SKM-1 (cell line): Measurements from ENCODE around the gene CCER1.
"Not testable (repeated sequence)": the region's sequence is repeated elsewhere in the genome, so short reads cannot be mapped to it uniquely, and the experiment has no call there.

Source experiments
- DNase-seq: peaks from one replicate; lab custom pipeline; 2025; ENCODE audit not compliant: unreplicated experiment; lab: John Stamatoyannopoulos, UW

CCER1 gene

DNA sequence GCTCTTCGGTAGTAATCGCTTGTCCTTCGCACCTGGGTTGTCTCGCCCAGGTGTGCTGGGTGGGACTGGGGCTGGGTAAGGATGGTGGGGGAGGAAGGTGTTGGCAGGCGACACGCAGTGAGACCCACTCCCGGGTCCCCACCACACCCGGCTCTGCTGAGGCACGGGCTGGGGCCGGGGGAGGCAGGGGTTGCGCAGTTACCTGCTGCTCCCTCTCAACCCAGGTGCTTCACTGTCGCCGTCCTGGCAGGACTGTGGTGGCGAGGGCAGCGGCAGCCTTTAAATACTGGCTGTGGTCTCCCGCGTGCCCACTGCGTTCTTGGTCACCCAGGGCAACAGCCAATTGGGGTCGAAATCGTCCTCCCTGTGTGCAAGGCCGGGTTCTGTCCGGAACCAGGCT, at the start of gene CCER1:
TSS of gene CCER1 (minus strand) at position 256 of the 400 bp plus-strand sequence. CDS start 434 bp downstream, outside the sequence.
- no peak for DNase-seq

DNA sequence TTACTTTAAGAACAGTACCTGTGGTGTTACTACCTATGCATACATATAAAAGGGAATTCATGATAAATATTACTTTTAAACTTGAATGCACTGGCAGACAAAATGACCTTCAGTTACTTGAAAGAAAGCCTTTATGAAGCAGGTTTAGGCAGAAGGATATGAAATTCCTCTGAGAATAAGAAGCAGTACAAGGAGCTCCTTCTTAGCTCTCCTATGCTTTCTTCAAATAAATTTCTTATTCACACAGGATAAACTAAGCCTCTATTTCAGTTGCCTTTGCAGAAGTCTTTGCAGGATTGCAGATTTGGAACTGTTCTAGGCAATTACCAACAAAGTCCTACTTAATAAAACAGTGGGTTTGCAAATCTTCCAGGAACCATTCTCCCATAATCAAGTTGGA, 48.8 kb upstream of the CCER1 start:
- DNase-seq, result no peak

- no peak for DNase-seq
These were observed 46.3 kb upstream of the CCER1 start for GRCh38 chr12:91001306-91001705.

DNA sequence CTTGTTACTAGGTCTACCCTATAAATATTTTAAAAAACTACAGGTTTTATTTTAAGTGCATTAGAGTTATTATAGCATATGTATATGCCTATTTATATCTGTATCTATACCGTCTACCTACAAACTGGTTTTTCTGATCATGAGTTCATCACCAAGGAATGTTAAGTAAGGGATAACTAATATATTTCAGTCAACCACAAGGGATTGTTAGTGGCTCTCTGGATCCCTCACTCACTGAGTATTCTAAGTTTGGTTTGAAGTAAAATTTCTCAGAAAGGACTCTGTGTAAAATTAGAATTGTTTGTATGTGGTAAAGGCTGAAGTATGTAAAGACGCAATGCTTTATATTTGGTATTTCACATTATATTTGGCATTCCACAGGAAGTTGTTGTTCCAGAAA, 45.0 kb upstream of the CCER1 start:
- no peak for DNase-seq

- no peak for DNase-seq
These were observed 44.6 kb upstream of the CCER1 start for GRCh38 chr12:90999527-90999926.

GRCh38 chr12:90995010-90995409, 40.0 kb upstream of the CCER1 start:
- no peak for DNase-seq

DNA sequence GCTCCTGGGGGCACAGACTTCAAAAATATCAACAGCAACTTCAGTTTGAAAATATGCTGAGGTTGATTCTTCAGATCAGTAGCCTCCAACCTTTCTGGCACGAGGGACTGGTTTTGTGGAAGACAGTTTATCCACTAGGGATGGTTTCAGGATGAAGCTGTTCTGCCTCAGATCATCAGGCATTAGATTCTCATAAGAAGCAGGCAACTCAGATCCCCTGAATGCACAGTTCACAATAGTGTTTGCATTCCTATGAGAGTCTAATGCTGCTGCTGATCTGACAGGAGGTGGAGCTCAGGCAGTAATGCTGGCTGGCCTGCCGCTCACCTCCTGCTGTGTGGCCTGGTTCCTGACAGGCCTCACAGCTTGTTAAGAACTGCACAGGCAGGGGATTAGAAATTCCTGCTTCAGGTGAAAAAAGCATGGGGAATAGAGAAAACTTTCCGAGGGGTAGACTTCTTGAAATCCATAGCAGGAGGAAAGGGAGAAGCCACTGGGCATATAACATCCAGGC, 37.0 kb upstream of the CCER1 start:
- DNase-seq, result no peak

DNA sequence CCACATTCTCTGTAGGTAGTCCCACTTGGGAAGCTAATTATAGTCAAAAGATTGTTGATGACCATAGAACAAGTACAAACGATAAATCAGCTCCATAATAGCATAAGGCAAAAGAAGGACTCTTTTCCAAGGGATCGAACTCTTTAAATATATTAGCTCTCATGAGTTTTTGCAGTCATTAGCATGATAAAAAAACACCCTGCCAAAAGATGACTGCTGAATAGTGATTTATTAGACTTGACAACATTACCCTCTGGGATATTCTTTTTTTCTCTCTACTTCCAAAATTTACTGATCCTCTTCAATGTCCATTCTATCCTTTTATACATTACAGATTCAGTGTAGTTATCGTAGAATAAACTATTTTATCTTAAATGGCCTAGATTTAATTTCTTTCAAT, 35.6 kb upstream of the CCER1 start:
- DNase-seq, result no peak

GRCh38 chr12:90989686-90990111, 34.7 kb upstream of the CCER1 start:
- no peak for DNase-seq

DNA sequence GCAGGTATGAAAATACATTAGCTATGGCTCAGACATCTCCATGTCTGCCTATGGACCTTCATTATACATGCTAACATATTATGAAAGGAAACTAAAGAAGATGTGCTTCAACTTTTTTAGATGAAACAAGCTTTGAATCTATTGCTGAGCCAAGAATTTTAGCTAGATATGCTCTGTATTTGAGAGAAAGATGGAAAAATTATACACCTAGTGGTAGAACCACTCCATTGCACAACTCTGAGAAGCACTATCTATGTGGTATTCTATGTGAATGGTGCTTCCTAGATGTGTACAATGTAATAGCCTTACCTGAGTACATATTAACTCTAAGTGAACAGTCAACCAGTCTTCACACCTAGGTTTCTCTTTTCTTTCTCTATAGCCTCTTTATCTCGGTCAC, 32.5 kb upstream of the CCER1 start:
- DNase-seq, result no peak

GRCh38 chr12:90987101-90987500, 32.1 kb upstream of the CCER1 start:
- DNase-seq, result no peak

GRCh38 chr12:90985331-90985730, 30.4 kb upstream of the CCER1 start:
- not testable (repeated sequence) for DNase-seq

- DNase-seq, result no peak
These were observed 29.1 kb upstream of the CCER1 start for GRCh38 chr12:90984114-90984513.

GRCh38 chr12:90982170-90982569, 27.2 kb upstream of the CCER1 start:
- DNase-seq, result no peak

- DNase-seq, result no peak
These were observed 25.0 kb upstream of the CCER1 start for GRCh38 chr12:90979951-90980350.

DNA sequence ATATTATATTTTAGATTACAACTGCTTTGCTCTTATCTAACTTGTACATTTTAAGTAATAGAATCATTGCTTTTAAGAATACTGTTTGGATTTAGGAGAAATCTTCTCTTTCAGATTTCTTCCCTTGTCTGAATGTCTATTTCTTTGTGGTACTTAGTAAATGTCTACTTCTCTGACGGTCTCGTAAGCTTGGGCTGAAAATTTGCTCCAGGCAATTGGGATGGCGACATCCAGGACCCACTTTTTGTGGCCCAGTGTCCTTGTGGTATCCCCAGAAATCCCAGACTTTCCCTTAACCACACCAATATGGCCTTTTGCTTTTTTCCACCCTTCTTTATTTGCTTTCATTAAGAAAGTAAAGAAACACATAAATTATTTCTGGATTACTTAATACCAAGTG, 24.0 kb upstream of the CCER1 start:
- no peak for DNase-seq

DNA sequence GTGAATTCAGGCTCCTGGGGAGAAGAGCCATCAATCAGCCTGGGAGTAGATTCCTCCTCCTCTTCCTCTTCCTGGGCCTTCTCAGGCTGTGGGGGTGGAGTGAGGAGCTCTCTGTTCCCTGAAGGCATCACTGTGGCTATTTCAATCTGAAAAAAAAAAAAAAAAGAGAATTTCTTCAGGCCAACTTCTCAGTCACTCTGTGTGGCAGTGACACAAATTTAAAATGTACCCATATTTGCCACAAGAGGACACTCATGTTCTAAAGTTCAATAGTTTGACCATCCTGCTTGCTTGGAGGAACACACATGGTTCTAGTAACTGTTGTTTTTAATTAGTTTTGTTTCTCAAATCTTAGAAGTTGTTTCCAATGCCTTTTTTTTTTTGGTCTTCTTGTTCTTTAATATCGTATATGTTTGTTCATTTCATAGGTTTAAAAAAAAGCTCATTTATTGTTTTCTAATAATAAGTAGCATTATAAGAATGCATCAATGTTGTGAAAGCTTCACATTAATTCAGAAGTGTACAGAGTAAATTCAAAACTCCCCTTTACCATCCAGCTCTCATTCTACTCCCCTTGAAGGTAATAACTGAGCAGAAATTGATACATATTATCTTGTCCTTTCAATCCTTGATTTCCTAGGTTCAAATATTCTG, 23.3 kb upstream of the CCER1 start:
- DNase-seq, result no peak

- DNase-seq, result no peak
These were observed 22.2 kb upstream of the CCER1 start for GRCh38 chr12:90977224-90977623.

DNA sequence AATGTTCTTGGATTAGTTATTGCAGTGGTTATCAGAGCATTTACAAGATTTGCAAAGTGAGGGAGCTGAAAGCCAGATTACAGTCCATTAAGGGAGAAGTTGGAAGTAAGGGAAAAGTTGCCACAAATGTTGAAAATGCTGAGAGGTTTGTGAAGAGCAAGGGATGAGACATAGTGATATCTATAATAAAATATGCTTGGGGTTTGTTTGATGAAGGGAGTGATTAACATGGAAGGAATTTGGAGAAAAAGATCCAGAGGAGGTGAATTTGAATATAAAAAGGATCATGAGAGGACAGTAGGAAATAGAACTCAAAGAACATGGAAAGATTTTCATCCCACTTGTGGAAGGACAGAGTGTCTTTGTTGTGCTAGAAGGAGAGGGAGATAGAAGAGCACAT, 19.3 kb upstream of the CCER1 start:
- DNase-seq, result no peak

GRCh38 chr12:90972226-90972625, 17.2 kb upstream of the CCER1 start:
- no peak for DNase-seq

DNA sequence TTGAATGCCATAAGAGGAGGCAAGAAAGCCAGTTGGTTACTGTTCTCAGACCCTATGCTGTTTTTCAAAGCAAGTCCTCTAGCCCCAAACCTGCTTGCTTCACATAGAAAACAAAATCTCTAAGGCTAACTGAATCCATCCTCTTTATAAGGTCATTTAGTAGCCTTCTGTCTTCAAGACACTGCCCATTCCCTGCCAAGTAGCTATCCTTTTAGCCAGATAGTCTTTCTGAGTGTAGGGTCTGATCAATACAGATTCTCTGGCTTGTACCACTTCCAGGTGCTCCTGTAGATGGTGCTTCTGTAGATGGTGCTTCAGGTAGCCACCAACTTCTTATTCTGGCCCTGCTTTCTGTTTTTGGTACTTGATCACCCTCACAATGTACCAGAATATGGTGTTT, 15.9 kb upstream of the CCER1 start:
- no peak for DNase-seq

- no peak for DNase-seq
These were observed 15.5 kb upstream of the CCER1 start for GRCh38 chr12:90970471-90970870.

GRCh38 chr12:90969851-90970250, 14.9 kb upstream of the CCER1 start:
- DNase-seq, result no peak
